ENCODE measurements around the gene DGKK. TPM values are rescaled to one million over a fixed set of nuclear protein-coding genes. Genes with fewer than 3 reads are reported as not detected.

The DGKK gene
- total RNA-seq, 1 donor from 2014 or later, result 0.49 TPM

- TF ChIP-seq CTCF (IDR thresholded peaks at IDR 0.05; ENCODE audit: unreplicated experiment), result no peak
- Mint-ChIP-seq H3K27me3 (ENCODE audit: unreplicated experiment) (no peaks in the 10 kb centered on the region), H3K4me3 (ENCODE audit: unreplicated experiment) (no peak overlapping the region), H3K27ac (ENCODE audit: unreplicated experiment) (no peak overlapping the region), H3K9me3 (ENCODE audit: unreplicated experiment) (no peaks in the 10 kb centered on the region), H3K4me1 (ENCODE audit: unreplicated experiment) (no peaks in the 10 kb centered on the region), H3K36me3 (ENCODE audit: low read depth, unreplicated experiment) (no peaks in the 10 kb centered on the region)
- no peak for DNase-seq (ENCODE audit: low spot score)
These were observed 20.3 kb downstream of the DGKK start for GRCh38 chrX:50450324-50450723.

DNA sequence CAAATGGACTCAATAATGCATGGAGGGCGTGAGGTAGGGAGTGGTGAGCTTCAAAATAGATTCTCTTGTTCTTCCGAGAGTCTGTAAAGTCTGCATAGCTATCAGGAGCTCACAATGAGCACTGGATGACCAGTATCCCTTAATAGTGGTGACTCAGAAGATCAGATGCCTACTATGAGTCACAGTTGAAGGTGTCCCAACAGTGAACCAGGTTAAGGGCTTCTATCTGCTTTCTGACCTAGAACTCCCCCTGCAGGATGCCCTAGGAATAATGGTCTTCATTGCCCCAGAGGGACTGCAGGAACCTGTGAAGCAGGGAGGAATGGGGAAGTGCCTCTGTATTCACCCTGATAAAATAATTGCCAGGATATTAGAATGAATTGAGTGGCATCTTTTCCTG lies 22.1 kb downstream of the DGKK start:
- no peak for DNase-seq (ENCODE audit: low spot score)
- Mint-ChIP-seq H3K27ac (ENCODE audit: unreplicated experiment) (no peak overlapping the region), H3K36me3 (ENCODE audit: low read depth, unreplicated experiment) (no peaks in the 10 kb centered on the region), H3K4me1 (ENCODE audit: unreplicated experiment) (no peaks in the 10 kb centered on the region), H3K4me3 (ENCODE audit: unreplicated experiment) (no peak overlapping the region), H3K27me3 (ENCODE audit: unreplicated experiment) (no peaks in the 10 kb centered on the region), H3K9me3 (ENCODE audit: unreplicated experiment) (no peaks in the 10 kb centered on the region)
- TF ChIP-seq CTCF (IDR thresholded peaks at IDR 0.05; ENCODE audit: unreplicated experiment), result no peak

GRCh38 chrX:50447535-50447934 lies 23.1 kb downstream of the DGKK start:
- no peak overlapping the region for H3K27ac Mint-ChIP-seq (ENCODE audit: unreplicated experiment)
- no peaks in the 10 kb centered on the region for H3K9me3 Mint-ChIP-seq (ENCODE audit: unreplicated experiment)
- no peaks in the 10 kb centered on the region for H3K27me3 Mint-ChIP-seq (ENCODE audit: unreplicated experiment)
- no peak for TF ChIP-seq CTCF (IDR thresholded peaks at IDR 0.05; ENCODE audit: unreplicated experiment)
- no peaks in the 10 kb centered on the region for H3K36me3 Mint-ChIP-seq (ENCODE audit: low read depth, unreplicated experiment)
- no peak for DNase-seq (ENCODE audit: low spot score)
- H3K4me1 Mint-ChIP-seq (ENCODE audit: unreplicated experiment), result no peaks in the 10 kb centered on the region
- no peak overlapping the region for H3K4me3 Mint-ChIP-seq (ENCODE audit: unreplicated experiment)

GRCh38 chrX:50442426-50443116 lies 28.1 kb downstream of the DGKK start:
- Mint-ChIP-seq H3K27me3 (ENCODE audit: unreplicated experiment) (no peaks in the 10 kb centered on the region), H3K36me3 (ENCODE audit: low read depth, unreplicated experiment) (no peaks in the 10 kb centered on the region), H3K27ac (ENCODE audit: unreplicated experiment) (no peak overlapping the region), H3K9me3 (ENCODE audit: unreplicated experiment) (no peaks in the 10 kb centered on the region), H3K4me1 (ENCODE audit: unreplicated experiment) (no peaks in the 10 kb centered on the region), H3K4me3 (ENCODE audit: unreplicated experiment) (no peak overlapping the region)
- no peak for DNase-seq (ENCODE audit: low spot score)
- TF ChIP-seq CTCF (IDR thresholded peaks at IDR 0.05; ENCODE audit: unreplicated experiment), result no peak

DNA sequence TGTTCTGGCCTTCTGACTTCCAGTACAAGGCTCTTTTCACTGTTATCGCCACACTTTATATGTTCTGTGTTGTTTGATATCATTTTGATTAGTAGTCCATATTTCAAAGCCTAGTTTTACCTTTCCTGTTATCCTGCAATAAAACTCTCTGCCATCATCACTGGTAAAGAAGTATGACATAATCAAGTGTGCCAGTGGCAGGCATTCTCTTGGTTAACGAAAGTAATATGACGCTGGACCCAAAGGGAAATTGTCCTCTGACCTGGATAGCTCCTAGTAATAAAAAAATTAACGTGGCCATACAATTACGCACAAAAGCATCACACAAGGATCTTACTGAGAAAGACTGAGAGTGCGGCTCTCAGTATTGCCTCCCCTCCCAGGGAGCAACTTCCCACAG lies 33.8 kb downstream of the DGKK start:
- no peak overlapping the region for H3K4me3 Mint-ChIP-seq (ENCODE audit: unreplicated experiment)

More for the DNA sequence above, 33.8 kb downstream of the DGKK start:
- no peak for TF ChIP-seq CTCF (IDR thresholded peaks at IDR 0.05; ENCODE audit: unreplicated experiment)
- no peaks in the 10 kb centered on the region for H3K36me3 Mint-ChIP-seq (ENCODE audit: low read depth, unreplicated experiment)
- H3K27ac Mint-ChIP-seq (ENCODE audit: unreplicated experiment), result no peak overlapping the region
- H3K9me3 Mint-ChIP-seq (ENCODE audit: unreplicated experiment), result no peaks in the 10 kb centered on the region
- DNase-seq (ENCODE audit: low spot score), result no peak
- no peaks in the 10 kb centered on the region for H3K27me3 Mint-ChIP-seq (ENCODE audit: unreplicated experiment)
- peaks cover 4% of the 10 kb centered on the region for H3K4me1 Mint-ChIP-seq (ENCODE audit: unreplicated experiment)
